K562 (cell line): Measurements from ENCODE around the gene PEX11B. TPM values are rescaled to one million over a fixed set of nuclear protein-coding genes. Genes with fewer than 3 reads are reported as not detected.

ENCODE experiments used
- DMBX1 ChIP-seq: fragments of 250-450 bp; sonication (Bioruptor Pico); IDR thresholded peaks from 2 replicates; pipeline ENCODE4 v1.8.0; 2022; ENCODE audit warnings: inconsistent platforms, mild to moderate bottlenecking, moderate library complexity, borderline replicate concordance
- E2F8 ChIP-seq: fragments of 450-650 bp; IDR thresholded peaks from 2 replicates; pipeline ENCODE4 v1.7.1; 2018; ENCODE audit warnings: mild to moderate bottlenecking, low read depth; ENCODE audit not compliant: partially characterized antibody
- FUS ChIP-seq: fragments of 200-400 bp; formaldehyde crosslinking; optimal IDR thresholded peaks from 2 replicates; pipeline ENCODE3; 2017; ENCODE audit warnings: low read depth, low read length
- RAD21 ChIP-seq, 2 experiments: fragments of 250-450 bp in 1 of 2; fragments of 450-650 bp in 1 of 2; sonication (Bioruptor Pico) in 1 of 2; formaldehyde crosslinking in 1 of 2; IDR thresholded peaks in 1 of 2; conservative IDR thresholded peaks in 1 of 2; 2 replicates each; pipeline versions ENCODE4 v1.4.0 to v1.8.0; 2020 to 2022; ENCODE audit warnings: mild to moderate bottlenecking in 2 of 2, moderate library complexity in 1 of 2
- RBBP5 ChIP-seq: fragments of 200-600 bp; sonication (generic); IDR thresholded peaks from 2 replicates; pipeline ENCODE4 v1.6.1; 2012; ENCODE audit warnings: borderline replicate concordance, mild to moderate bottlenecking, low read length, control low read depth, inconsistent platforms; ENCODE audit not compliant: insufficient read depth, poor library complexity, severe bottlenecking
- RBFOX2 ChIP-seq: fragments of 200-400 bp; formaldehyde crosslinking; IDR thresholded peaks from 2 replicates; pipeline ENCODE4 v1.6.1; 2017; ENCODE audit warnings: low read depth, mild to moderate bottlenecking, low read length, moderate library complexity
- STAG1 ChIP-seq: sonication (generic); formaldehyde crosslinking; IDR thresholded peaks from 2 replicates; pipeline ENCODE4 v1.5.0; 2020; ENCODE audit warnings: missing genetic modification reagents, borderline replicate concordance
- TFAP4 ChIP-seq: sonication (generic); formaldehyde crosslinking; IDR thresholded peaks from 2 replicates; pipeline ENCODE4 v1.8.0; 2022; ENCODE audit warnings: missing genetic modification reagents, mild to moderate bottlenecking, moderate library complexity, borderline replicate concordance
- TFE3 ChIP-seq: fragments of 450-650 bp; formaldehyde crosslinking; IDR thresholded peaks from 2 replicates; pipeline ENCODE4 v1.4.0; 2020; ENCODE audit warnings: mild to moderate bottlenecking, mixed read lengths
- ZEB2 ChIP-seq: fragments of 450-650 bp; IDR thresholded peaks from 2 replicates; pipeline ENCODE4 v1.6.1; 2016
- ZNF12 ChIP-seq: sonication (generic); formaldehyde crosslinking; IDR thresholded peaks from 2 replicates; pipeline ENCODE4 v1.4.0; 2020; ENCODE audit warnings: mild to moderate bottlenecking, missing genetic modification reagents
- ZNF175 ChIP-seq: fragments of 200-800 bp; sonication (Bioruptor generic); IDR thresholded peaks from 2 replicates; pipeline ENCODE4 v1.6.1; 2016; ENCODE audit warnings: low read depth, mild to moderate bottlenecking, missing genetic modification characterization, missing compliant biosample characterization
- ZNF717 ChIP-seq: fragments of 250-450 bp; sonication (Bioruptor Pico); IDR thresholded peaks from 2 replicates; pipeline ENCODE4 v1.5.0; 2021
- polyA plus RNA-seq, 8 experiments: library from polyadenylated mRNA; depleted of rRNA in 4 of 8; stranded (reverse) in 5 of 8; unstranded in 3 of 8; fragments of >200 nt; fragmentation: Nextera tagmentation in 2 of 8; fragmentation: Illumina TruSeq in 1 of 8; extraction: Ambion mirVana in 2 of 8; extraction: Trizol in 1 of 8; gene quantifications; 2 replicates each; pipeline versions ENCODE4 v1.2.1 to v1.2.3, GENCODE V29; 2011 to 2014; ENCODE audit warnings: inconsistent platforms in 1 of 8, missing spikeins in 1 of 8
- total RNA-seq, 7 experiments: library from RNA; depleted of rRNA in 6 of 7; stranded (reverse); fragments of >200 nt in 6 of 7; fragmentation: Illumina TruSeq in 2 of 7; extraction: Trizol in 2 of 7; gene quantifications; 2 replicates each; pipeline versions ENCODE4 v1.2.1 to v1.2.3, GENCODE V29; 2011 to 2021; ENCODE audit warnings: low replicate concordance in 1 of 7
- TF ChIP-seq, protein P1 (sequence below): fragments of 450-650 bp; IDR thresholded peaks from 2 replicates; pipeline ENCODE4 v1.6.1; 2017; ENCODE audit warnings: antibody characterized with exemption, mild to moderate bottlenecking

Gene PEX11B
- total and polyA plus RNA-seq, 9 of the 15 experiments (the other 6 are each of a cell fraction or from before 2014, with no cell fraction given): 13.2 to 60.0 (median 21.7) TPM

DNA sequence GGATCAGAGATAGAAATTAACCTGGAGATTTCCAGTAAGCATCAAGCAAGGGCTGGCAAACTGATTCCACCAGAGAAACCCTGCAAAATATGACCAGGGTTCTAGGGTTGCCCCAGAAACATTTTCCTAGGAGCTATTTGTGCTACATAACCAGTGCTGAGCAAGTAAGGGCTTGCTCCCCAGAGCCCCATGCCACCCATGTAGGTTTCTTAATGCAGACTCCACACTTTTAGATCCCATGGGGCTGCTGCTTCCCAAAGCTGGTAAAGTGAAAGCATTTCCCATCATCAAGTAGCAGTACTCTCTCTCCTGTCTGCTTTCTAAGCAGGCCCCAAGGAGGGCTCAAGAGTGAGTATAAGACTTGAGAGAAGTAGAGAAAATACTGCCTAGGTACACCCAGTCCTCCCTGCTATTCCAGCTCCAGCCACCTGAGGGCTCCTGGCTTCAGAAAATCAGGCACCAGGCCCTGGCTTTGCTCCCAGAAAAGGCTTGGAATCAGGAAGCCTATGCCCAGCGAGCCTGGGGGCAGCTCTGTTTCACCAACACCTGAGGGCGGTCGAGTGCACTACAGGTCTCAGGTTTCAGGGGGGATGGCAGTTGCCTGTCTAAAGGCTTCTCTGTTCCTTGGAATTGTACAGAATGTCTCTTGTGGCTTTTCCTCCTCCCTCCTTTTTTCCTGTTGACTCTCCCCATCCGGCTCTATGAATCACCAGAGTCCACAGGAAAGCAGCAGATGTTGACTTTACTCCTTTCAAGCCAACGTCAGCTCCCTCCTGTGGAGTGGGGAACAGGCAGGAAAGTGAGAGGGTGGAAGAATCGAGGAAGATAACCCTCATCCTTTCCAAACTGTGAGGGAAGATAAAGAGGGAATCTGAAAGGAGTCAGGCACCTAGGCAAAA lies 26.7 kb downstream of the PEX11B start (continued):
- TF ChIP-seq TFE3: no peak
- peak; percentile 90 to 93 for TF ChIP-seq RAD21 (CRISPR knock-in tag; conservative IDR thresholded peaks at IDR 0.05 in 1 of 2, IDR thresholded peaks at IDR 0.05 in 1 of 2)
- TF ChIP-seq RBFOX2: no peak
- TF ChIP-seq ZNF12: peak; percentile 85; the same call in 1 of the 2 replicates
- 0 out of 2 replicates have a peak, but pooled peaks have one; percentile 31 for TF ChIP-seq DMBX1
- TF ChIP-seq ZNF717: no peak
- TF ChIP-seq STAG1: peak; percentile 70; the same call in 1 of the 2 replicates
- no peak for TF ChIP-seq FUS
- TF ChIP-seq, protein P1, sequence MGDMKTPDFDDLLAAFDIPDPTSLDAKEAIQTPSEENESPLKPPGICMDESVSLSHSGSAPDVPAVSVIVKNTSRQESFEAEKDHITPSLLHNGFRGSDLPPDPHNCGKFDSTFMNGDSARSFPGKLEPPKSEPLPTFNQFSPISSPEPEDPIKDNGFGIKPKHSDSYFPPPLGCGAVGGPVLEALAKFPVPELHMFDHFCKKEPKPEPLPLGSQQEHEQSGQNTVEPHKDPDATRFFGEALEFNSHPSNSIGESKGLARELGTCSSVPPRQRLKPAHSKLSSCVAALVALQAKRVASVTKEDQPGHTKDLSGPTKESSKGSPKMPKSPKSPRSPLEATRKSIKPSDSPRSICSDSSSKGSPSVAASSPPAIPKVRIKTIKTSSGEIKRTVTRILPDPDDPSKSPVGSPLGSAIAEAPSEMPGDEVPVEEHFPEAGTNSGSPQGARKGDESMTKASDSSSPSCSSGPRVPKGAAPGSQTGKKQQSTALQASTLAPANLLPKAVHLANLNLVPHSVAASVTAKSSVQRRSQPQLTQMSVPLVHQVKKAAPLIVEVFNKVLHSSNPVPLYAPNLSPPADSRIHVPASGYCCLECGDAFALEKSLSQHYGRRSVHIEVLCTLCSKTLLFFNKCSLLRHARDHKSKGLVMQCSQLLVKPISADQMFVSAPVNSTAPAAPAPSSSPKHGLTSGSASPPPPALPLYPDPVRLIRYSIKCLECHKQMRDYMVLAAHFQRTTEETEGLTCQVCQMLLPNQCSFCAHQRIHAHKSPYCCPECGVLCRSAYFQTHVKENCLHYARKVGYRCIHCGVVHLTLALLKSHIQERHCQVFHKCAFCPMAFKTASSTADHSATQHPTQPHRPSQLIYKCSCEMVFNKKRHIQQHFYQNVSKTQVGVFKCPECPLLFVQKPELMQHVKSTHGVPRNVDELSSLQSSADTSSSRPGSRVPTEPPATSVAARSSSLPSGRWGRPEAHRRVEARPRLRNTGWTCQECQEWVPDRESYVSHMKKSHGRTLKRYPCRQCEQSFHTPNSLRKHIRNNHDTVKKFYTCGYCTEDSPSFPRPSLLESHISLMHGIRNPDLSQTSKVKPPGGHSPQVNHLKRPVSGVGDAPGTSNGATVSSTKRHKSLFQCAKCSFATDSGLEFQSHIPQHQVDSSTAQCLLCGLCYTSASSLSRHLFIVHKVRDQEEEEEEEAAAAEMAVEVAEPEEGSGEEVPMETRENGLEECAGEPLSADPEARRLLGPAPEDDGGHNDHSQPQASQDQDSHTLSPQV: peak; percentile 33; the same call in 1 of the 2 replicates
- peak; percentile 35 for TF ChIP-seq RBBP5
- peak; percentile 37 for TF ChIP-seq E2F8
- TF ChIP-seq ZNF175: no peak
- no peak for TF ChIP-seq ZEB2
- TF ChIP-seq TFAP4 (CRISPR knock-in tag): peak; percentile 30; the same call in 1 of the 2 replicates
